ENCODE data around the gene EVL.
"Not testable (repeated sequence)": the region's sequence is repeated elsewhere in the genome, so short reads cannot be mapped to it uniquely, and the experiment has no call there.

Gene EVL

DNA sequence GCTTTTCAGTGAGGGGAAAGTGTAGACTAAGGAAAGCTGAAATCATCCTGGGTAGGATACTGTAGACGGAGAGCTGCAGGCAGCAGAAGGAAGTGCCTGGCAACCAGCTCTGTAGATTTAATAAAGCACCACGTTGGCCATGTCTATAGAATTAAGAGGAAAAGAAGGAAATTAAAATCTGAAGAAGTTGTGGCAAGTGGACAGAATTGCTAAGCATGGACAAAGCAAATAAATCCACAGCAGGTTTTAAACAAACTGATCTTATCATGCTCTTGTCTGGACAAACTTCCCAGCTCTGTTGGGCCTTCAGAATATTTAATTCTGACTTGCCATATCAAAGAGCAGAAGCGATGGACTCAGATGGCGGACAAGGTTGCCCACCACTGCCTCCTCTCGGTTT is 27.2 kb upstream of the EVL start:
- DNase-seq = no peak

DNA sequence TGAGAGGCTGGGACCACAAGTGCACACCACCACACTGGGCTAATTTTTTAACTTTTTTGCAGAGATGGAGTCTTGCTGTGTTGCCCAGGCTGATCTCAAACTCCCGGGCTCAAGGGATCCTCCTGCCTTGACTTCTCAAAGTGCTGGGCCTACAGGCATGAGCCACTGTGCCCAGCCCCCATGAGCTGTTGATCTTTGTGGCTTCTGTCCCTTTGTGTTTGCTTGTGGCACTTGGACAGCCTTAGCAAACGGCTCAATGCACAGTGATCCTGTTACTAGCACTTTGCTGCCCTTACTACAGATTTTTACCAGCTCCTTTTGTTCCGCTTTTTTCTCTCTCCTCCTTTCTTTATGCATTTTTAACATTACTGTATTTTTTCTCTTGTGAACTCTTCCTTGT is 25.3 kb upstream of the EVL start:
- DNase-seq = no peak

DNA sequence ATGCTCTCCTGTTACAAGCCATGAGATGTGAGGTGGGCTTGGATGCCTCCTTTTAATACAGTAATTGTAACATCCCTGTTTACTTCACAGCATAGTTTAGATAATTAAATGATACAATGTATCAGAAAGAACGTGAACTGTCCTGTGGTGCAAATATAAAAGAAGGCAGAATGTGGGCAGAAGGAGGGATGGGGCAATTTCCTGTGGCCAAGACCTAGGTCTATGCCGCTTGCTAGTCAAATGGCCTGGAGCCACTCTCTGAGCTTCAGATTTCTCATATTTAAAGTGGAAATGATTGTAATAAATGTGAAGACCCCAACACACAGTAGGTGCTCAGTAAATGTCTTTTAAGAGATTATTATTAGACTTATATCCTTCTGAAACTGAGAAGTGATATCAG is 24.0 kb upstream of the EVL start:
- no peak for DNase-seq

DNA sequence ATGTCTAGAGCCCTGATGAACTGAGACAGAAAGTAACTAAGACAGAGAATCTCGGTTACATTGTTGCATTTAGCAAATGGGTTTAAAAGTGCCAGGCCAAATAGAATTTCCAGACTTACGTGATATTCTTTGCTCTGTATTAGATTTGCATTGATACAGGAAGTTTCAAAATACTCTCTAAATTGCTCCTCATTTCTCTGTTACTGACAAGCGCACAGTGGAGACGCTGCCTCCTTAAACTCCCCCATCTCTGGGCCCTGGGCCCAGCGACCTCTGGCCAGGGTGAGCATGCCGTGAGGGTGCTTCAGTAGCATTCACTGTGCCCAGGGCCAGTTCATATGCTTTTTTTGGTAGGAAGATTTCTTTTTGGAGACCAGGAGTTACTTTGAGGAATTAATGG is 22.9 kb upstream of the EVL start:
- DNase-seq = no peak

DNA sequence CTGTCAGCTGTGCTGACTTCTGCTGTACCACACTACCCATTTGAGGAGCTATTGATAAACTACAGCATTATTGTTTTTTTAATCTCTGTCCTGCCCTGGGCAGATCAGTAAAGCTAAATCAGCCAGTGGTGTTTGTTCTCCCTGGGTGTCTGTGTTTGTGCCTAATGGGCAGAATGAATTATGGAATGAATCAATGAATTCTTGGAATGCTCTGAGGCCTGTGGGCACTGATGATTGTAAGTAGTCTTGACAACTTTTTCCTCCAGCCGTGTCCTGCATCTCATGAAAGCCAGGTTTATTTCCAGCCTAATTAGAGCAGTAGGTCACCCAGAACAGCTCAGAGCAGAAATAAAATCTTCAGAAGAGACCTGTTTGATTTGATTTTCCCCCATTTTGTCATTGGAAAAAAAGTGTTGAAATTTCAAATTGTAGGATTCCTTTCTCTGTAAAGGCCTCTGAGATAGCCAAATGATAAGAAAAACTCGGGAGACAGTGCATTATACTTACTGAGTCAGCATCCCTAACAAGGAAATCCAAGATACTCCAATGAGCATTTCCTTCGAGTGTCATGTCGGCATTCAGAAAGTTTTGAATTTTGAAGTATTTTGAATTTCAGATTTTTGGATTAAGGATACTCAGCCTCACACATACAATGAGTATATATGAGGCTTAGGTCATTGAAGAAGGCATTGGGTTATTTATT is 19.4 kb upstream of the EVL start:
- DNase-seq = no peak

DNA sequence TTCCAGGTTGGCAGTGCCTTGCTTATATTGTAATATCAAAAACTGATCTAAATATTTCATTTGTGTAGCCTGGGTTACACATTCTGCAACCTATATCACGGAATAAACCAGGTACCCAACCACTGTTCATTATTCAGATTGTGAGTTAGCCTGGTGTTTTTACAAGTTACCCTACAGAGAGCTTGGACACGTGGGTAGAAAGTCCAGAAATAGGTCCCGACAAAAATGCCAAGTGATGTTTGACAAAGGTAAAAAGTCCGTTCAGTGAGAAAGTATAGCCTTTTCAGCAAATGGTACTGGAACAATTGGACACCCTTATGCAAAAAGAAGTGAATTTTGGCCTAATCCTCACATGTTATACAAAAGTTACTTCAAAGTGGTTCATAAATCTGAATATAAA is 17.6 kb upstream of the EVL start:
- no peak for DNase-seq

DNA sequence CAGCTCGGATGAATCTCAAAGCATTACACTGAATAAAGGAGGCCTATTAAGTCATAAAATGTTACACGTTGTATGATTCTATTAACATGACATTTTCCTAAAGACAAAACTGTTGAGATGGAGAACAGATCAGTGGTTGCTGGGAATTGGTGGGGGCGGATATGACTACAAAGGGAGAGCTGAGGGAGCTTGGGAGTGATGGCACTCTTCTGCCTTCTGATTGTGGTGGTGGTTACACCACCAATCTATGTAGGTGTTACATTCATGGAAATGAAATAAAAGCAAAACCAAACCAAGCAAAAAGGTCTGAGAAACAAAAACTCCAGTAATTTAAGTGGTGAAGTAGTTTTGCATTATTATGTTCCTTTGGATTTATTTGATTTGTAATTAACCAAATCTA is 16.4 kb upstream of the EVL start:
- peak in 13 of 56 donors; percentile 10 to 68 (median 22) for DNase-seq

DNA sequence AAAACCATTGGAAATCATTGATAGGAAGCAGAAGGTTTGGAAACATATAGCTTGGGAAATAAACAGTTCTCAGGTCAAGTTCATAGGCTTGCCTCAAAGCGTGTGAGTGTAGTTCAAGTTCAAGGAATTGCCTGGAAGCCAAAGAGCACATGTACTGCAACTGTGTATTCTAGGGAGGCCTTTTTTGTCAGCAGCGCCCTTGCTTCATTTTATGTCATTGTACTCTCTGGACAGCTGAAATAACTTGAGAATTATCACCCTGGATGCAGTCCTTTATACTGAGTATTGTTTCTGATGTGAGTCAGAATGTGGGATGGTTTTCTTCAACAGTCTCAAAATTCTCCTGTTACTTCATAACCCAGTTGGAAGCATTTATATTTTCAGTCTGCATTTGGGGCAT is 16.0 kb upstream of the EVL start:
- no peak for DNase-seq

DNA sequence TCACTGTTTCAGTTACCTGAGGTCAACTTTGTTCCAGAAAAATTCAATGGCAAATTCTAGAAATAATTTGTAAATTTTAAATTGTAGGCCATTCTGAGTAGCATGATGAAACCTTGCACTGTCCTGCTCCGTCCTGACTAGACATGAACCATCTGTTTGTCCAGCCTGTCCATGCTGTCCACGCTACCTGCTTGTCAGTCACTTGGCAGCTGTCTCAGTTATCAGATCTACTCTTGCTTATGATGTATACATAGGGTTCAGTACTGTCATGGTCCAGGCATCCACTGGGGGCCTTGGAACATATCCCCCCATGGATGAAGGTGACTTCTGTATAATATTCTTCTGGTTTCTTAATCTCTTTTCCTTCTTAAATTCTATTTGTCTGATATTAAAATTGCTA is 14.1 kb upstream of the EVL start:
- DNase-seq = no peak

DNA sequence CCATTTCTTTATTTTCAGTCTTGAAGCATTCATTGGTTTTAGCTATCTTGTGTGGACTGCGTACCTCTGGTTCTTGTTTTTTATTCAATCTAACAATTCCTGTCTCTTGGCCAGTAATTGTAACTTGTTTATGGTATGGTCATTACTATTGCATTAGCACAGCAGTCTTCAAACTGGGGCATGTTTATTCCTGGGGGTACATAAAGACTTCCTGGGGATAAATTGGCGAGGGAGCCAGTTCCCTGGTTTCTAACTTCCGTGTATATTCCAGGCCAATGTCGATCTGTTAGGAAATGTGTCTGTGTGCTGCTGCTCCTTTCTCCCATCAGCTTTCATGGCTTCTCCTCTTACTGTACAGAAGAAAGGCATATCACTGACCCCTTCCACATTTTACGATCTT is 13.7 kb upstream of the EVL start:
- DNase-seq = no peak

DNA sequence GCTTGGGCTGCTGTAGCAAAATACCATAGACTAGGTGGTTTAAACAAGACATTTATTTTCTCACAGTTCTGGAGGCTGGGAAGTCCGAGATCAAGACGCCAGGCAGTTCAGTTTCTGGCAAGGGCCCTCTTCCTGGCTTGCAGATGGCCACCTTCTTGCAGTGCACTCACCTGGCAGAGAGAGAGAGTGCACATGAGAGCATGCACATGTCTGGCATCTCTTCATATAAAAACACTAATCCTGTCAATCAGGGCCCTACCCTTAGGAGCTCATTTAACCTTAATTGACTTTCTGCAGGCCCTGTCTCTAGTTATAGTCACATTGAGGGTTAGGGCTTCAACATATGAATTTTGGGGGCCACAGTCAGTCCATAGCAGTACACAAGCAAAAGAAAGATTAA is 12.4 kb upstream of the EVL start:
- no peak for DNase-seq

DNA sequence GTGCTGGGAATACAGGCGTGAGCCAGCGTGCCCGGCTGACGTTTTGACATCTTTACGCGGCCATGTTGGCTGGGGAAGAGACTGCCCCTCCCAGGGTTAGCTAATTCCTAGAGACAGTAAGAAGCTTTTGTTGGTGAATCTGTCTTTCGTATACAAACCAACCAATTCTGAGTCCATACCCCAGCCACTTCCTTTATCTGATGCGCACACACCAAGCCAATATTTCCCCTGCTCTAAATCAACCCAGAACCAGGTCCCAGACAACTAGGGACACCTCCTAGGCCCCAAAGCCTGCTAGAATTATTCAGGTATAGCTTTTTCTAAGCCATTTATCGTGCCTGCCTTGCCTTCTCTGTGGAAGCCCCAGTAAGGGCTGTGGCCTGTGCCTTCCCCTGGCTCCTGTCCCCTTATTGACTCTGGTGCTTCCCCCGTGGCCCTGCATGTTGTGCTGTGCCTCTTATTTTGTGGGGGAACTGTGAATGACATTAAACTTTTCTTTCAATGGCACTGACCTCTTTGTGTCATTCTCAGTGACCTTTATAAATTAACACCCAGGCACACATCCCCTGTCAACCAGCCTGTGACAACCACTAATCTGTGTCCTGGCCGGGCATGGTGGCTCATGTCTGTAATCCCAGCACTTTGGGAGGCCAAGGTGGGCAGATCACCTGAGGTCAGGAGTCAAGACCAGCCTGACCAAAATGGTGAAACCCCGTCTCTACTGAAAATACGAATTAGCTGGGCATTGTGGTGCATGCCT is 10.7 kb upstream of the EVL start:
- no peak for DNase-seq

DNA sequence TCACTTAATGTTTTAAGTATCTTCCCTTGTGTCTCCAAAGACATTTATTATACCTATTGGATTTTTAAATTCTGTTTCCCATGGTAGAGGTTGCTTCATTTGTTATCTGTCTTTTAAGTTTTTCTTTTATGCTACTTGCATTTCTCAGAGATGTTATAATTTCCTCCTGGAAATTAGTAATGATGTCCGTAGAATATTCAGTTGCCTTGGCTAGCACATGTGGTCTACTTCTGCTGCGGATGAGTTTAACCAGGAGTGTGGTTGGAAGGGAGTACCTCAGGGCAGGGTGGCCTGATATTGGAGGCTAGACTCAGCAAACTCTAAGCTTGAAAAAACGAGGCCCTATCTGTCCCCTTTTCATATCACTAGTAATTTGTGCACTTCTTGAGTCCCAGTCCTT is 8.8 kb upstream of the EVL start:
- no peak for DNase-seq

DNA sequence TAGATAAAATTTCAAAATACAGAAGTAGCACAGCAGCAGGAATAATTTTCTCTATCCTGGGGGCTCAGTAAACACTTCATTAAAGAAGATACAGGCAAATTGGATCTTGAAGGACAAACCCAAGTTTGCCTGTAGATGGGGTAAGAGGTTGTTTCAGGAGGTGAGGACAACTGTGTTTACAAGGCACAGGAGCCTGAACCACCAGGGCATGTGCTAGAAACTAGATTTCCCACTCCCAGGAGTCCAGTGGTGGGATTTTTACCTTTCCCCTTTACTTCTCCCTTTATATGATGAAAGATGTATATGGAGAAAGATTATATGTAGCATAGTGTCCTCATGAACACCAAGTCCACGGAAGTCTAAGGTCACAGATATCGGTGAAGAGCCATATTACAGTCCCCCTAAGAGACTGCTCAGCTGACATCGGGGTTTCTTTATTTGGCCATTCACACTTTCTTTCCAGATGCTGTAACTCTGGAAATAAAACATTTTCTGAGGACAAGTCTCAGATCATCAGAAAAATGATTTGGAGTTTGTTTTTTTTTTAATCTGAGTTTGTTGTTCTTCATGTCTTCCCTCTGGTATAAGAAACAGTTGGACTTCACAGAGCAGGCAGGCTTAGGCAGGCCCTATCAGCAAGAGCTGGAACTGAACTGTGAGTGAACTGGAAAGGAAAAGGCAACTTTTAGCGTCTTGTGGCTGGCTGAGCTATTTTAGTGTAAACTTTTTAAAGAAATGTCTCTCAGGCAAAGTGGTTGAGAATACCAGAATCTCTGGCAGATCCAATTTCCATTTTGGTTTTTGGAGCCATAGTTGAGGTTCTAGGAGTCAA is 8.0 kb upstream of the EVL start:
- DNase-seq = no peak

DNA sequence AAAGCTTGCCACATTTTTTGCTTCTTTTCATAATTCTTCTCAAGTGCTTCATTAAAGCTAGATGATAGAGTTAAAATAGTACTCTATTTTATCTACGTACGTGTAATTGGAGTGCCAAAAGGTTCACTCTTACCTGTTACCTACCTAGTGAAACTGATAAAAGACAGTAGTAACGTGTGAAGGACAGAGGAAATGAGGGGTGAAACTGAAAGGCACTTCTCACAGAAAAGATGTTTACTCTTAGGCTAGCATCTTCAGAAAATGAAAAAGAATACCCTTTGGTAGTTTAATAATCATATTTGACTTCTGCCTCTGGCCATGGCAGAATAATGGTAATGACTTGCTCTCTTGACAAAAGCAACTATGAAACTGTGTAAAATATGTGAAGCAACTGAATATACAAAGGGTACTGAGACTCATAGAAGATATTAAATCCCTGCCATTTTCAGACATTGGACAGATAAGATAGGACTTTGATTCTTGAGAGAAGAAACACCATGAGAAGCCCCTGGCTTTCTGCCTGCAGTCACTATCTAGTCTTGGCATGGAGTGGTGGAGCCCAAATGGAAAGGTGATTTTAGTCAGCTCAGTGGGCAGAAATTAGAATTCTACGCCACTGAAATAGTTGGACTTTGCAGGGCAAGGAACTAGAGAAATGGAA is 6.3 kb upstream of the EVL start:
- no peak for DNase-seq

DNA sequence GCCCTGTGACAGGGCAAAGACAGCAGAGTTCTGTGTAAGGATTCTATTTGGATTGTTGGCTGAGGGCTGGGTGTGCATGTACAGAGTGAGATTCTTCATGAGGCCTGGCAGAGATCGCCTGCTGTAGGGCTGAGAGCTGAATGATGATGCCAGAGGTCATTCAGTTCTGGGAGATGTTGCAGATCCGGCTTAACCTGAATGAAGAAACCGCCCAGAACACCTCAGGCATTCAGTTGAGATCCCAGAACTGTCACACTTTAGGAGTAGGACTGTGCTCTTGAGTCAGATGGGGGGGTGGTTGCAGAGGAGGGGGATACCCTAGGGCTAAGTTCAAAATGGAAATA is 5.8 kb upstream of the EVL start:
- no peak for DNase-seq

DNA sequence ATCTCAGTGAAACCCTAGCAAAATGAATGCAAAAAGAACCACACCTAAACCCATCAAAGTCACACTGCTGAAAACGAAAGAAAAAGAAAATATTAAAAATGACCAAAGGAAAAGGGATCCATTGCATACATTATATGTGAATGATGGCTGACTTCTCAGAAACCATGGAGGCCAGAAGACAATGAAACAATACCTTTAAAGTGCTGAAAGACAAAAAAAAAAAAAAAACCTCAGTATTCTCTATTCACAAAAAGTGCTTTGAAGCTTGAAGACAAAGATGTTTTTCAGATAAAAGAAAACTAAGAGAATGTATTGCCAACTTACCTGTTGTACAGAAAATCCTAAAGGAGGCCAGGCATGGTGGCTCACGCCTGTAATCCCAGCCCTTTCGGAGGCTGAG is 4.5 kb upstream of the EVL start:
- DNase-seq = no peak

DNA sequence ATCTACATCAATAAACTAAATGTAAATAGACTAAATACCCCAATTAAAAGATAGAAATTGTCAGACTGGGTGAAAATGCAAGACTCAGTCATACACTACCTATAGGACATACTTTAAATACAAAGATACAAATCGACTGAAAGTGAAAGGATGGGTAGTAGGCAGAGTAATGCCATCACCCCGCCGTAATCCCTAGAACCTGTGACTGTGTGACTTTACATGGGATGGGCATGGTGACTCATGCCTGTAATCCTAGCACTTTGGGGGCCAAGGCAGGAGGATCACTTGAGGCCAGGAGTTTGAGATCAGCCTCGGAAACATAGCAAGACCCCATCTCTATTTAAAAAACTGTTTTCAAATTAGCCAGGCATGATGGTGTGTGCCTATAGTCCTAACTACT is 2.6 kb upstream of the EVL start:
- DNase-seq = no peak

DNA sequence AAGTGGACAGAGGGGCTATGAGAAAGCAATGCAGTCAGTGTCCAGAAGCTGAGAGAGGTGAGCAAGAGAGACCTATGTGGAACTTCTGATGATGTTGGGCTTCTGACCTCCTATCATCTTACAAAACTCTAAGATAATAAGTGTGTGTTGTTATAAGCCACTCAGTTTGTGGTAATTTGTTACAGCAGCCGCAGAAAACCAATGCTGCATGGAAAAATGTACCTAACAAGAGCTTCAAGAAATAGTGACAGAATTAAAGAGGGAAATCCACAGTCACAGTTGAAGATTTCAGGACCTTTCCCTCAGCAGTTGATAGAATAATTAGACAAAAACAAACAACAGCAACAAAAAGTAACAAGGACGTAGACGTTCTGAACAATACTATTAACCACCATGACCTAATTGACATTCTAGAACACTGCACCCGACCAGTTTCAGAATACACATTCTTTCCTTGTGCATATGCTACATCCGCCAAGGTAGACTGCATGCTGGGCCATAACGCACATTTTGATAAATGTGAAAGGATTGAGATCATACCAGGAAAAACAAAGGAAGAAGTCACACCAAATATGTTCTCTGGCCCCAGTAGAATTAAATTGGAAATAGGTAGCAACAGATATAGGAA is 1.8 kb upstream of the EVL start:
- no peak for DNase-seq

DNA sequence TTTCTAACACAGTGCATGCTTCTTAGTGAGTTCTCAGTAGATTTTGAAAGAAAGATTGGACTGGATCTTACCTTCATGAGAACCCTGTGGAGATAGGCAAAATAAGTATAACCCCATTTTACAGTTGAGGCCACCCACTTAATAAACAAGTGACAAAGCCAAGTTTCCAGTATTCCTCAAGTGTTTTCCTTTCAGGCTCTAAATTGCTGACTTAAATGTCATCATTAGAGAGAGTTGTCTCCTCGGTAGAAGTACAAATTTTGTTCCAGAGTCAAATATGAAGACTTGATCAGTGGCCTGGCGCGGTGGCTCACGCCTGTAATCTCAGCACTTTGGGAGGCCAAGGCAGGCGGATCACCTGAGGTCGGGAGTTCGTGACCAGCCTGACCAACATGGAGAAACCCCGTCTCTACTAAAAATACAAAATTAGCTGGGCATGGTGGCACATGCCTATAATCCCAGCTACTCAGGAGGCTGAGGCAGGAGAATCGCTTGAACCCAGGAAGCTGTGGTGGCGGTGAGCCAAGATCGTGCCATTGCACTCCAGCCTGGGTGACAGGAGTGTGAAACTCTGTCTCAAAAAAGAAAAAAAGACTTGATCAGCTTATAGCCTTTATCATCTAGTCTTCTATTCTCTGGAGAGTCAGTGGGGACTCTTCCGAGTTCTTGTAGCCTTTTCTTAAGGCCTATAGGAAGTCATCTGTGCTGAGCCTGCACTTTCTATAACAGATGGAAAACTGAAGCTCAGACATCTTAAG is 708 bp upstream of the EVL start:
- not testable (repeated sequence) for DNase-seq

Data from nucleus accumbens (tissue), 56 donors.